SK-N-SH (cell line): ENCODE measurements around the gene RPS6KL1. TPM values are rescaled to one million over a fixed set of nuclear protein-coding genes. Genes with fewer than 3 reads are reported as not detected.
"Not testable (repeated sequence)": the region's sequence is repeated elsewhere in the genome, so short reads cannot be mapped to it uniquely, and the experiment has no call there.

Source experiments
- CTCF ChIA-PET: fragments of 300-600, 350-600 bp; formaldehyde crosslinking; extraction: SDS; loops from one replicate; lab custom pipeline; 2021; lab: Yijun Ruan, JAX
- POLR2A ChIA-PET: fragments of 350-600 bp; sonication (Branson Sonifier 250); formaldehyde crosslinking; extraction: SDS; loops from one replicate; lab custom pipeline; 2020; ENCODE audit warnings: antibody characterized with exemption, inconsistent platforms; lab: Yijun Ruan, JAX
- DNase-seq: peaks from one replicate; pipeline ENCODE4 v3.0.0; 2012
- H2AFZ ChIP-seq: fragments of 200-600 bp; sonication (generic); 2 replicates; pipeline ENCODE4 v1.8.1; 2016; ENCODE audit warnings: antibody characterized with exemption, mild to moderate bottlenecking, low read depth
- H3F3A ChIP-seq: fragments of 200-600 bp; sonication (generic); replicated peaks from 2 replicates; pipeline ENCODE3; 2016; ENCODE audit warnings: antibody characterized with exemption, mild to moderate bottlenecking; ENCODE audit not compliant: insufficient read depth
- H3K27ac ChIP-seq, 2 experiments: fragments of 200-500 bp in 1 of 2; fragments of 200-600 bp in 1 of 2; sonication (Bioruptor generic) in 1 of 2; sonication (generic), shearing (Covaris generic) in 1 of 2; 2 replicates each; pipeline versions ENCODE4 v1.5.1 to v1.6.1; 2014 to 2016; ENCODE audit warnings: low read depth in 2 of 2, inconsistent platforms in 1 of 2, low read length in 1 of 2, mild to moderate bottlenecking in 1 of 2, mixed read lengths in 1 of 2
- H3K27me3 ChIP-seq: fragments of 200-600 bp; sonication (generic), shearing (Covaris generic); 2 replicates; pipeline ENCODE4 v1.6.1; 2016; ENCODE audit warnings: mixed run types; ENCODE audit not compliant: insufficient read depth
- H3K36me3 ChIP-seq, 2 experiments: fragments of 200-500 bp in 1 of 2; fragments of 200-600 bp in 1 of 2; sonication (Bioruptor generic) in 1 of 2; sonication (generic) in 1 of 2; replicated peaks in 1 of 2; 2 replicates each; pipeline versions ENCODE3 to v1.5.1; 2014 to 2016; ENCODE audit warnings: low read length in 1 of 2, mild to moderate bottlenecking in 1 of 2; ENCODE audit not compliant: insufficient read depth in 2 of 2, control insufficient read depth in 1 of 2
- H3K4me1 ChIP-seq, 2 experiments: fragments of 200-500 bp in 1 of 2; fragments of 200-600 bp in 1 of 2; sonication (Bioruptor generic) in 1 of 2; sonication (generic), shearing (Covaris generic) in 1 of 2; 2 replicates each; pipeline versions ENCODE4 v1.5.1 to v1.6.1; 2014 to 2016; ENCODE audit warnings: low read depth in 1 of 2, low read length in 1 of 2, mixed run types in 1 of 2; ENCODE audit not compliant: insufficient read depth in 2 of 2, control insufficient read depth in 1 of 2
- H3K4me2 ChIP-seq: fragments of 200-600 bp; sonication (generic), shearing (Covaris generic); 2 replicates; pipeline ENCODE4 v1.6.1; 2017; ENCODE audit warnings: mixed run types
- H3K4me3 ChIP-seq, 2 experiments: fragments of 200-500 bp in 1 of 2; fragments of 200-600 bp in 1 of 2; sonication (Bioruptor generic) in 1 of 2; sonication (generic), shearing (Covaris generic) in 1 of 2; 2 replicates each; pipeline versions ENCODE4 v1.5.1 to v1.8.1; 2014 to 2016; ENCODE audit warnings: low read depth in 2 of 2, inconsistent platforms in 1 of 2, low read length in 1 of 2, mild to moderate bottlenecking in 1 of 2, mixed read lengths in 1 of 2, moderate library complexity in 1 of 2
- H3K79me2 ChIP-seq: fragments of 200-600 bp; sonication (generic); 2 replicates; pipeline ENCODE4 v1.8.1; 2017; ENCODE audit warnings: mild to moderate bottlenecking; ENCODE audit not compliant: insufficient read depth
- H3K9ac ChIP-seq: fragments of 200-600 bp; sonication (generic); 2 replicates; pipeline ENCODE4 v1.6.1; 2017; ENCODE audit warnings: mixed run types
- H3K9me2 ChIP-seq: fragments of 200-600 bp; sonication (generic); 2 replicates; pipeline ENCODE4 v1.6.1; 2017; ENCODE audit warnings: mixed run types
- H3K9me3 ChIP-seq: fragments of 200-600 bp; sonication (generic); 2 replicates; pipeline ENCODE4 v1.6.1; 2017; ENCODE audit warnings: mixed run types, mild to moderate bottlenecking, moderate library complexity
- H4K20me1 ChIP-seq: fragments of 200-600 bp; sonication (generic); 2 replicates; pipeline ENCODE4 v1.6.1; 2017; ENCODE audit warnings: mild to moderate bottlenecking, mixed run types; ENCODE audit not compliant: insufficient read depth
- ELF1 ChIP-seq: IDR thresholded peaks from 2 replicates; pipeline ENCODE4 v1.4.0; 2012
- FOXJ3 ChIP-seq: sonication (generic); formaldehyde crosslinking; IDR thresholded peaks from 2 replicates; pipeline ENCODE4 v1.5.1; 2020; ENCODE audit warnings: mild to moderate bottlenecking, missing genetic modification reagents
- GABPA ChIP-seq: IDR thresholded peaks from 2 replicates; pipeline ENCODE4 v1.4.0; 2012; ENCODE audit warnings: low read depth, mild to moderate bottlenecking
- MAX ChIP-seq: IDR thresholded peaks from 2 replicates; pipeline ENCODE4 v1.4.0; 2012; ENCODE audit warnings: low read depth
- RAD21 ChIP-seq: IDR thresholded peaks from 2 replicates; pipeline ENCODE4 v1.6.1; 2012; ENCODE audit warnings: mild to moderate bottlenecking, low read length
- RFX5 ChIP-seq: IDR thresholded peaks from 2 replicates; pipeline ENCODE4 v1.6.1; 2012; ENCODE audit warnings: mild to moderate bottlenecking, improper control_type of control experiment, low read length
- RXRA ChIP-seq: IDR thresholded peaks from 2 replicates; pipeline ENCODE4 v1.4.0; 2012; ENCODE audit warnings: low read depth, mild to moderate bottlenecking, borderline replicate concordance
- SIN3A ChIP-seq: IDR thresholded peaks from 2 replicates; pipeline ENCODE4 v1.6.1; 2012; ENCODE audit warnings: low read depth, mild to moderate bottlenecking, low read length, moderate library complexity, borderline replicate concordance
- USF2 ChIP-seq: fragments of 150-350 bp; IDR thresholded peaks from 2 replicates; pipeline ENCODE4 v1.6.1; 2017; ENCODE audit warnings: antibody characterized with exemption, low read length, low read depth, borderline replicate concordance
- ZBTB33 ChIP-seq: IDR thresholded peaks from 2 replicates; pipeline ENCODE4 v1.4.0; 2012; ENCODE audit warnings: low read depth, borderline replicate concordance
- WGBS: methylation state at CpG from one replicate; pipeline ENCODE4 v1.1.6; 2017; ENCODE audit warnings: low lambda C conversion rate; 5-methylcytosine and 5-hydroxymethylcytosine counted together
- polyA plus RNA-seq, 3 experiments: library from polyadenylated mRNA; depleted of rRNA; stranded (reverse); fragments of >200 nt; gene quantifications; 2 replicates each; pipeline ENCODE4 v1.2.3, GENCODE V29; 2012

The RPS6KL1 gene
- polyA plus RNA-seq, 1 of the 3 experiments (the other 2 are of a cell fraction) = 2.5 TPM

GRCh38 chr14:74932401-74932901 lies 9.4 kb upstream of the RPS6KL1 start:
- Histone ChIP-seq H3F3A (no peaks in the 10 kb centered on the region), H3K4me1 (no peaks in the 10 kb centered on the region), H3K27me3 (no peaks in the 10 kb centered on the region), H3K9ac (no peak overlapping the region), H3K36me3 (no peaks in the 10 kb centered on the region), H3K4me3 (no peak overlapping the region), H2AFZ (no peak overlapping the region), H3K4me2 (no peak overlapping the region), H3K79me2 (no peaks in the 10 kb centered on the region), H3K27ac (no peak overlapping the region), H3K9me2 (no peaks in the 10 kb centered on the region), H3K9me3 (no peaks in the 10 kb centered on the region), H4K20me1 (no peaks in the 10 kb centered on the region)
- POLR2A ChIA-PET = no interaction called here
- 56% methylated on average over 6 of the region's 6 CpGs for WGBS
- TF ChIP-seq GABPA = no peak
- TF ChIP-seq FOXJ3 (CRISPR knock-in tag) = no peak
- TF ChIP-seq ZBTB33 = no peak
- DNase-seq = no peak
- CTCF ChIA-PET = interaction anchor here (1.0 to 1.3 kb wide), 5 partner anchors 11 to 156 kb away, joined by 3 to 6 read pairs (median 3); no protein-coding TSS in a partner anchor

- H3K27ac ChIP-seq, POLR2A ChIA-PET, H3K9me2 ChIP-seq, H3K27me3 ChIP-seq, H2AFZ ChIP-seq, H3K9ac ChIP-seq, H3K36me3 ChIP-seq, H3K4me2 ChIP-seq, H3F3A ChIP-seq, DNase-seq, H3K4me3 ChIP-seq, H4K20me1 ChIP-seq, H3K4me1 ChIP-seq, H3K79me2 ChIP-seq, H3K9me3 ChIP-seq: not testable (repeated sequence)
- WGBS = 67% methylated on average over 9 of the region's 9 CpGs
- CTCF ChIA-PET = interaction anchor here (1.0 to 2.9 kb wide), 7 partner anchors 11 to 157 kb away, joined by 3 to 14 read pairs (median 4); no protein-coding TSS in a partner anchor
Measured at GRCh38 chr14:74931744-74932143, 8.7 kb upstream of the RPS6KL1 start.

GRCh38 chr14:74929242-74929641 lies 6.2 kb upstream of the RPS6KL1 start:
- Histone ChIP-seq H3K36me3 (no peaks in the 10 kb centered on the region), H3K27me3 (peaks cover 6% of the 10 kb centered on the region; the same call in 1 of the 2 replicates), H2AFZ (no peak overlapping the region), H3K79me2 (no peaks in the 10 kb centered on the region), H3K4me2 (no peak overlapping the region), H3F3A (no peaks in the 10 kb centered on the region), H4K20me1 (no peaks in the 10 kb centered on the region), H3K9ac (no peak overlapping the region), H3K4me1 (no peaks in the 10 kb centered on the region), H3K4me3 (no peak overlapping the region), H3K9me3 (no peaks in the 10 kb centered on the region), H3K9me2 (no peaks in the 10 kb centered on the region), H3K27ac (no peak overlapping the region)
- CTCF ChIA-PET = interaction anchor here (0.8 to 2.9 kb wide), 5 partner anchors 14 to 159 kb away, joined by 3 to 14 read pairs (median 4); no protein-coding TSS in a partner anchor
- DNase-seq = no peak
- WGBS = 50% methylated on average over 6 of the region's 6 CpGs
- TF ChIP-seq MAX (no peak), ELF1 (no peak), USF2 (no peak), RAD21 (no peak), RXRA (no peak), SIN3A (no peak), RFX5 (no peak)
- POLR2A ChIA-PET = no interaction called here
